Epidermal melanocyte (primary cell): ENCODE data around the gene ZEB1.
"Not testable (repeated sequence)": the region's sequence is repeated elsewhere in the genome, so short reads cannot be mapped to it uniquely, and the experiment has no call there.

Experiments used
- DNase-seq: peaks from one replicate; pipeline ENCODE4 v3.0.0; 2011; ENCODE audit warnings: low spot score; ENCODE audit not compliant: insufficient read length

The ZEB1 gene

GRCh38 chr10:31422634-31423033, 103.6 kb downstream of the ZEB1 start:
- DNase-seq: no peak

GRCh38 chr10:31424473-31424872, 105.5 kb downstream of the ZEB1 start:
- DNase-seq: no peak

- no peak for DNase-seq
Observed at GRCh38 chr10:31426401-31426800, 107.4 kb downstream of the ZEB1 start.

GRCh38 chr10:31427334-31427733, 108.3 kb downstream of the ZEB1 start:
- DNase-seq: not testable (repeated sequence)

- not testable (repeated sequence) for DNase-seq
Observed at GRCh38 chr10:31428499-31428898, 109.5 kb downstream of the ZEB1 start.

- DNase-seq: no peak
Observed at GRCh38 chr10:31431021-31431420, 112.0 kb downstream of the ZEB1 start.

GRCh38 chr10:31437959-31438358, 118.9 kb downstream of the ZEB1 start:
- DNase-seq: no peak

- no peak for DNase-seq
Observed at GRCh38 chr10:31451766-31452165, 132.8 kb downstream of the ZEB1 start.

- DNase-seq: no peak
Observed at GRCh38 chr10:31456468-31456867, 137.5 kb downstream of the ZEB1 start.

- DNase-seq: no peak
Observed at GRCh38 chr10:31457858-31458257, 138.8 kb downstream of the ZEB1 start.

- no peak for DNase-seq
Observed at GRCh38 chr10:31458974-31459373, 140.0 kb downstream of the ZEB1 start.

GRCh38 chr10:31460242-31460641, 141.2 kb downstream of the ZEB1 start:
- no peak for DNase-seq

- no peak for DNase-seq
Observed at GRCh38 chr10:31464552-31464951, 145.5 kb downstream of the ZEB1 start.

- no peak for DNase-seq
Observed at GRCh38 chr10:31466313-31466712, 147.3 kb downstream of the ZEB1 start.

- no peak for DNase-seq
Observed at GRCh38 chr10:31467791-31468535, 148.9 kb downstream of the ZEB1 start.

- no peak for DNase-seq
Observed at GRCh38 chr10:31468536-31468859, 149.5 kb downstream of the ZEB1 start.

GRCh38 chr10:31475519-31475918, 156.5 kb downstream of the ZEB1 start:
- no peak for DNase-seq

GRCh38 chr10:31476088-31476487, 157.1 kb downstream of the ZEB1 start:
- no peak for DNase-seq

- no peak for DNase-seq
Observed at GRCh38 chr10:31477584-31477983, 158.6 kb downstream of the ZEB1 start.

- DNase-seq: no peak
Observed at GRCh38 chr10:31479752-31480151, 160.7 kb downstream of the ZEB1 start.

GRCh38 chr10:31483546-31483945, 164.5 kb downstream of the ZEB1 start:
- DNase-seq: no peak

GRCh38 chr10:31484431-31485135, 165.6 kb downstream of the ZEB1 start:
- DNase-seq: no peak

- DNase-seq: no peak
Observed at GRCh38 chr10:31490858-31491504, 172.0 kb downstream of the ZEB1 start.
